ENCODE results near the gene SLC50A1.

SLC50A1 gene

GRCh38 chr1:155176544-155177071, 41.0 kb downstream of the SLC50A1 start:
- DNase-seq, result peak; percentile 68 to 96 (median 90)
- intact Hi-C loops (cut with DNase I), result no loop called here

- peak in 13 of 42 donors; percentile 2 to 34 (median 15) for DNase-seq
- intact Hi-C loops (cut with DNase I), result no loop called here
Observed at GRCh38 chr1:155177192-155177917, 41.7 kb downstream of the SLC50A1 start.

- intact Hi-C loops (cut with DNase I), result no loop called here
- DNase-seq, result peak in 9 of 42 donors; percentile 1 to 22 (median 10)
Observed at GRCh38 chr1:155177918-155178281, 42.2 kb downstream of the SLC50A1 start.

GRCh38 chr1:155178441-155179111, 42.9 kb downstream of the SLC50A1 start:
- intact Hi-C loops (cut with DNase I), result no loop called here
- peak in 12 of 42 donors; percentile 2 to 32 (median 11) for DNase-seq

GRCh38 chr1:155179112-155180031, 43.7 kb downstream of the SLC50A1 start:
- intact Hi-C loops (cut with DNase I), result no loop called here
- DNase-seq, result peak in 8 of 42 donors; percentile 2 to 28 (median 7)

- peak in 2 of 42 donors; percentile 6 to 25 for DNase-seq
- intact Hi-C loops (cut with DNase I), result no loop called here
Observed at GRCh38 chr1:155181371-155182051, 45.9 kb downstream of the SLC50A1 start.

GRCh38 chr1:155182052-155182550, 46.4 kb downstream of the SLC50A1 start:
- intact Hi-C loops (cut with DNase I), result no loop called here
- DNase-seq, result peak in 1 of 42 donors; percentile 24

- intact Hi-C loops (cut with DNase I), result no loop called here
- peak in 2 of 42 donors; percentile 21 to 27 for DNase-seq
Observed at GRCh38 chr1:155183775-155184221, 48.1 kb downstream of the SLC50A1 start.

- intact Hi-C loops (cut with DNase I), result no loop called here
- peak in 3 of 42 donors; percentile 2 to 26 (median 13) for DNase-seq
Observed at GRCh38 chr1:155184351-155184811, 48.7 kb downstream of the SLC50A1 start.

GRCh38 chr1:155184835-155185782, 49.5 kb downstream of the SLC50A1 start:
- DNase-seq, result peak in 12 of 42 donors; percentile 3 to 65 (median 36)
- intact Hi-C loops (cut with DNase I), result no loop called here

- intact Hi-C loops (cut with DNase I), result no loop called here
- DNase-seq, result peak in 2 of 42 donors; percentile 1 to 17
Observed at GRCh38 chr1:155185783-155186066, 50.1 kb downstream of the SLC50A1 start.

GRCh38 chr1:155186067-155186793, 50.6 kb downstream of the SLC50A1 start:
- intact Hi-C loops (cut with DNase I), result no loop called here
- peak in 1 of 42 donors; percentile 2 for DNase-seq

GRCh38 chr1:155186794-155187455, 51.3 kb downstream of the SLC50A1 start:
- intact Hi-C loops (cut with DNase I), result no loop called here
- peak in 2 of 42 donors; percentile 2 to 27 for DNase-seq

- intact Hi-C loops (cut with DNase I), result no loop called here
- DNase-seq, result no peak
Observed at GRCh38 chr1:155187456-155187891, 51.8 kb downstream of the SLC50A1 start.

GRCh38 chr1:155188268-155188667, 52.6 kb downstream of the SLC50A1 start:
- DNase-seq, result peak in 2 of 42 donors; percentile 3 to 6
- intact Hi-C loops (cut with DNase I), result no loop called here

Data from head of caudate nucleus (tissue), 42 donors.